NCI-H2171 (cell line): ENCODE measurements around the gene PTPRG.

Experiments used
- DNase-seq: peaks from one replicate; lab custom pipeline; 2025; lab: John Stamatoyannopoulos, UW

Gene PTPRG

DNA sequence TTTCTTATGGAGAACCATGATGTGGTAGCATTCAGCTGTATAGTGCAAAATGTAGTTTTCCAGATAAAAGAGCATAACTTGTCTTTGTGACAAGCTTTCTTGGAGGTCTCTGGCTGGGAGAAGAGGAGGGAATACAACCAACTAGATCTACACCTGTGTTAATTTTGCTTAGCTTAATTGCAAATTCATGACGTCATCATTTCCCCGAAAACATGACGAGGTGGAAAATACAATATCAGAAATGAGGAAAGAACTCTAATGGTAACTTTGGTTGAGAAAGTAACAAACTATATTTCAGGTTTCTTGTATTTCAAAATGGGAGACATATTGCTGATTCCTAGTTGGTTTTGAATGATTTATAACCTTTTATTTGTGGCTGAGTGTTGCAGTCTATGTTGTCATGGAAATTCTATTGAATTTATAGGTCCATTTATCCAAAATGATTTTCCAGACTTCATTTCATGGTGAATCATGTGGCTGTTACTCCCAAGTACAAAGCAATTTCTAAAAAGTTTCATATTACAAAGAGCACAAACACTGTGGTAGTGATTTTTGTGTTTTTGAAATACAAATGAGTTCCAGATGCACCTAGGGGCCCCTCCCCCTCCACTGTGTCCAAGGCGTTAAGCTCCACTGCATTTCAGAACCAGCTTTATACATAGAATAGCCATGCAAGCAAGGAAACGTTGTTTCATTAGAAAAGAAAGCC, 504.8 kb downstream of the PTPRG start:
- DNase-seq = no peak

DNA sequence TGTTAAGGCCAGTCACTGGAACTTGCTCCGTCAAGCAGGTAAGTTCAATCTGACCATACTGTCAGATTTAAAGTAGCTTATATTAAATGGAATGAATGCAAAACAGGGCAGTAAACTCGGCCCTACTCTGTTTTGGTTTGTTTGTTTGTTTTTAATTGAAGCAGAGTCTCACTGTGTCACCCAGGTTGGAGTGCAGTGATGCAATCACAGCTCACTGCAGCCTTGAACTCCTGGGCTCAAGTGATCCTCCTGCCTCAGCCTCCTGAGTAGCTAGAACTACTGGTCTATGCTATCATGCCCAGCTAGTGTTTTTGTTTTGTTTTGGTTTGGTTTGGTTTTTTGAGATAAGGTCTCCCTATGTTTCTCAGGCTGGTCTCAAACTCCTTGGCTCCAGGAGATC, 507.0 kb downstream of the PTPRG start:
- DNase-seq = no peak

GRCh38 chr3:62070891-62071290, 509.5 kb downstream of the PTPRG start:
- no peak for DNase-seq

GRCh38 chr3:62073038-62073437, 511.7 kb downstream of the PTPRG start:
- no peak for DNase-seq

- peak; percentile 13 for DNase-seq
Measured at GRCh38 chr3:62084558-62084957, 523.2 kb downstream of the PTPRG start.

- DNase-seq = no peak
Measured at GRCh38 chr3:62088472-62089104, 527.2 kb downstream of the PTPRG start.

GRCh38 chr3:62090066-62090465, 528.7 kb downstream of the PTPRG start:
- no peak for DNase-seq

GRCh38 chr3:62090519-62090918, 529.1 kb downstream of the PTPRG start:
- DNase-seq = no peak

GRCh38 chr3:62093025-62093424, 531.7 kb downstream of the PTPRG start:
- no peak for DNase-seq

DNA sequence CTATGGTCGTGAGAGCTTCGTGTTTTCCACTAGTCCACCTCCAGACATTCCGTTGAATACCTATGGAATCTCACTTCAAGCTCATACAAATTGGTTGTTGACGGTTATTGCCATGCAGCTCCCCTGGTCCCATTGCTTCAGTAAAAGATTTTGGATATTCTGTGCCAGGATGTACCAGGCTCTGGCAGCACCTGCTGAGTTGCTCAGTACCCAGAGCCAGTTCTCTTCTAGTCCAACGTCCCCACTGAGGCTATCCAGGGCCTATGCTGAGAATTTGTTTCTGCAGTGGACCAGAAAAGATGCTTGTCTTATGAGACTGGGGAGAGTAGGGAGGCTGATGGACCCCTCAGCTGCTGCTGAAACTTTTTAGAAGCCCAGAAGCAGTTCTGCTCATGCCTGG, 533.1 kb downstream of the PTPRG start:
- no peak for DNase-seq

- no peak for DNase-seq
Measured at GRCh38 chr3:62095080-62095479, 533.7 kb downstream of the PTPRG start.

DNA sequence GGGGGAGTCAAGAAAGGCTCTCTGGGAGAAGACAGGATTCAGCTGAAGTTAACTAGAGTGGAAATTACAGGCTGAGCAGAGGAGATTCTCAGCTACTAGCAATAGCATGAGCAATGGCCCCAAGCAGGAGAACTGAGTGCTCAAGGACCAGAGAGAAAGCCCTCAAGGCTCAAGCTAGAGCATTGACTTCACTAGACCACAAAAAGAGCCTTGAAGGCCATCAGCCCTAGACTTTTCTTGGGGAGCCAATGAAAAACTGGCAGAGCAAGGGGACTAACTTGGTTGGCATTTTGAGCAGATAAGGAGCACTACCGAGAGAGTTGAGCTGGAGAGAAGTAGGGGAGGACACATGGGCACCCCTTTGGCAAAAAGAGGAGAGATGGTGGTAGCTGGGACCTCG, 534.4 kb downstream of the PTPRG start:
- DNase-seq = no peak

DNA sequence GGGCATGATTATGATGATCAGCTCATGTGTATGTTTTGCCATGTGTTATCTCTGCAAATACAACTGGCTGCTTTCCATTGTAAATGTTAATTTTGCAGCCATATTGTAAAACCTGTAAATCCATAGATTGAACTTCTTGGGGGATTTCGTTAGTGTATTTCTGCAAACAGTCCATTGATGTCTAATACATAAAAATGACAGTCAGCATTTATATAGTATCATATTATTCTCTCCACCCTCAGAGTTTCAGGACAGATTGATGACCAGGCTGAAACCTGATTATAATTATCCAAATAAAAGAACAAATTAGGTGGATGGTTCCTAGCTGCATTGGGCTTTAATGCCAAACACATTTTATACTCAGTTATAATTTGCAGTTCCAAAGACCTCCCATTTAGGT, 535.1 kb downstream of the PTPRG start:
- DNase-seq = no peak

DNA sequence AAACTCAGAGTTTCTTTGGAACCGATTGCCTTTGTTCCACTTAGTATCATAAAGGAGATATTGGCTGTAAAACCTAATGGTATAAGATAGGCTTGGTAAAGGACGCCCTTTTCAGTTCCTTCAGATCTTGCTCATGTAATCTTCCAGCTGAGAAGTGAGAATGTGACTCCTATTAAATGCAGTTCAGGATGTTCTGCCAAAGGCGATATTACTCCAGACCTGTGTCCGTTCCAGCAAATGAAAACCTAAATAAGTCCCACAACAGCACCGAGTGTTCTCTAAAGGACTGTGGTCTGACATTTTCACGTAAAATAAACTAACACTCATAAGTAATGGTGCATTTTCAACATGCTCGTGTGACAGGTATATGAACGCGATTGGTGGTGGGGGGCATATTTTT, 535.8 kb downstream of the PTPRG start:
- no peak for DNase-seq

DNA sequence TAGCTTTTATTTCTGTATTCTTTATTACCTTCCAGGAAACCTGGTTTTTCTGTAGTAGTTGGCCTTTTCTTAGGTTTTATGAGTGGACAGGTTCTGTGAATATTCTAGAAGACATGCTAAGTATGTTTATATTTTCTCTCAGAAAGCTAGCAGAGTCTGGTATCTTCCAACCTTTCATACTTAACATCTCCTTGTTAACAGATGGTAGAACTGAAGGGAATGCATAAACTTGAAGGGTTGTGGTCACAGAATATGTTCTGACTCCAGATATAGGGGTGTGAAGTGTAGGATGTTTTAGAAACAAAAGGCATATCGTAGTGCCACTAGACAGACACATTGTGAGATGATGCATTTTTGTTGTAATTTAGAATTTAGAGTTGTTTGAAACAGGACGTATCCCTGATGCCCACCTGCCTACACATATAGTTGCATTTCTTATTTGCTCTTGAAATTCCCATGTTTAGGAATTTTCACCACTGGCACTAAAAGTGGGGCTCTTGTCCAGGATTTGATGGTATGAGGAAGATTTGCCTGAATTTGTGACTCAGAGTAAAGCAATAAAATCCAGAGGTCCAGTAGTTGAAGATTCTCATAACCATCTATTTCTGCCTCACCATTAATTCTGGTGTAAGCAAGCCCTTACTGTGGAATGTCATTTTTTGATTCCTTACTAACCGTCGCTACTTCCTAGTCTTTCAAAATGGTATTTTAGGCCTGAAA, 537.4 kb downstream of the PTPRG start:
- DNase-seq = no peak

DNA sequence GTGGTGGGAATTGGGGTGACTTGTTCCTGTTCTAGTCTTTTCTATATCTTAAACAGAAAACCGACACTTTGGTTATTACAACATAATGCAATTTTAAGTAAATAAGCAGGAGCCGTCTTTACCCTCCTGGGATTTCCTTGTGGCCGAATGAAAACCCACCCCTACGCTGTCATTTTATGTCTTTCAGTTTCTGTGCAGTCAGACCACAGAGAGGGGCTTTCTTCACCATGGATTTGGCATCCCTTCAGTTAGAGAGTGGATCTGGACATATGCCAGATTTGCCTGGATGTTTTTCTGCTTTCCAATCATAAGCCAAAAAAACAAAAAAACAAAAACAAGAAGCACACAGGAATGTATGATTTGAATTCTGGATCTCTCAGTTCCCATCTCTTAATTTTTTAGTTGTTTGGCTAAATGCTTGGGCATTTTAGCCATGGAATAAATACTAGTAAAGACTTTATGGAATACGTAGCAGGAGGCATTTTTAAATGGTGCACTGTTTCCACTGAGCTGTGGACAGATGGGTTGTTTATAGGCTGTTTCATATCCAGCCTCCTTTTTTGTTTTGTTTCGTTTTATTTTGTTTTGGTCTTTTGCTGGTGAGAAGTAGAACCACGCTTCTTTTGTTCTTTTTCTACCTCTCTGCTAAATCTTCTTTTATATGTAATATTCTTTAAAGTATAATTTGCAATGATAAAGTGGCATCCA, 539.1 kb downstream of the PTPRG start:
- peak; percentile 50 for DNase-seq

DNA sequence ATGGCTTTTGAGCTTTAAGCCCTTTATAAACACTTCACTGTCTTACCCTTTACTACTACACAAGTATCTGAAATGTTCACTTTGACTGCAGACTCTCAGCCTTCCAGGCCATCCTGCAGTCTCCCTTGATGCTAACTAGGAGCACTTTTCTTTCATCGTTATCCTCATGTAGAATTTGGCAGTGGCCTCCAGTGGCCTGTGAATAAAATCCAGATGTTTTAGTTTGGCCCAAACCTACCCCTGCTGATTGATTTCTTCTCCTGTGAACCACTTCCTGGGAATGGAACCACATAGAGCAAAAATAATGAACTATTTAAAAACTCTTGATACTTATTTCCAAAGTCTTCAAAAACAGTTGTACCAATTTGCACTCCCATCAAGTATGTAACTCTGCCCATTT, 540.1 kb downstream of the PTPRG start:
- DNase-seq = no peak

GRCh38 chr3:62103531-62103930, 542.2 kb downstream of the PTPRG start:
- peak; percentile 33 for DNase-seq

GRCh38 chr3:62109534-62109933, 548.2 kb downstream of the PTPRG start:
- no peak for DNase-seq

- no peak for DNase-seq
Measured at GRCh38 chr3:62110443-62111225, 549.3 kb downstream of the PTPRG start.

DNA sequence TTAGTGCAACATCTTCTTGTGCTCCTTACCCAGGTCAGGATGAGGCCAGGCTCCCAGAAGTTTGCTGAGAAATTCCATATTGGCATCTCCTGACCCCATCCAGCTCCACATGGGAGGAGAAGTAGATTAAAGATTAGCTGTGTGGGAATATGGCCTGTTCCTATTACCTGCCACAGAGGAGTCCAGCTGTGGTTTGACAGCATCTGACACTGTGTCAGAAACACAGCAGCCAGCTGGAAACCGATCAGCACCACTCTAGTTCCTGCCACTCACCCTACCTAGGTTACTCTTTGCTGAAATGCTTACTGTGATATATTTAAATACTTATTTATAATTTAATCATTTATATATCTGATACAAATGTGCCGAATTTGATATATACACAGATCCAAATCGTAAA, 551.7 kb downstream of the PTPRG start:
- DNase-seq = no peak

- DNase-seq = no peak
Measured at GRCh38 chr3:62114763-62115162, 553.4 kb downstream of the PTPRG start.
